HL-60 (cell line): ENCODE measurements around the gene GNAT1.

Experiments used
- DNase-seq, 2 experiments: peaks; one replicate each; pipeline ENCODE4 v3.0.0-alpha.2; 2010 to 2020; ENCODE audit warnings: low read depth in 1 of 2, low spot score in 1 of 2
- H3K27ac ChIP-seq: fragments of 250-450 bp; sonication (Bioruptor Pico); replicated peaks from 2 replicates; pipeline ENCODE4 v1.5.1; 2020; ENCODE audit warnings: mild to moderate bottlenecking, moderate library complexity
- H3K27me3 ChIP-seq: fragments of 250-450 bp; sonication (Bioruptor Pico); 2 replicates; pipeline ENCODE4 v1.5.1; 2021; ENCODE audit warnings: mild to moderate bottlenecking, moderate library complexity; ENCODE audit not compliant: insufficient read depth, poor library complexity, severe bottlenecking
- H3K4me3 ChIP-seq: replicated peaks from 2 replicates; pipeline ENCODE4 v1.5.1; 2011; ENCODE audit warnings: mild to moderate bottlenecking, control low read depth, low read length; ENCODE audit not compliant: insufficient read depth
- GABPA ChIP-seq: IDR thresholded peaks from 2 replicates; pipeline ENCODE4 v1.6.1; 2012; ENCODE audit warnings: low read depth
- POLR2AphosphoS5 ChIP-seq: IDR thresholded peaks from 2 replicates; pipeline ENCODE4 v1.6.1; 2012; ENCODE audit warnings: low read depth
- SPI1 ChIP-seq: IDR thresholded peaks from 2 replicates; pipeline ENCODE4 v1.6.1; 2012; ENCODE audit warnings: low read depth, mild to moderate bottlenecking, borderline replicate concordance
- TF ChIP-seq, protein P1 (sequence below): IDR thresholded peaks from 2 replicates; pipeline ENCODE4 v1.6.1; 2012; ENCODE audit warnings: low read depth; ENCODE audit not compliant: insufficient replicate concordance
- TF ChIP-seq, protein P2 (sequence below): IDR thresholded peaks from one replicate; pipeline ENCODE4 v1.5.1; 2011; ENCODE audit warnings: low read length, control low read depth, inconsistent platforms; ENCODE audit not compliant: insufficient read depth

The GNAT1 gene

GRCh38 chr3:50167841-50168209, 23.6 kb upstream of the GNAT1 start:
- H3K4me3 ChIP-seq: no peak overlapping the region
- H3K27me3 ChIP-seq: peaks cover 3% of the 10 kb centered on the region
- H3K27ac ChIP-seq: no peak overlapping the region
- DNase-seq: no peak
- TF ChIP-seq POLR2AphosphoS5: no peak
- TF ChIP-seq GABPA: no peak
- TF ChIP-seq, protein P1, sequence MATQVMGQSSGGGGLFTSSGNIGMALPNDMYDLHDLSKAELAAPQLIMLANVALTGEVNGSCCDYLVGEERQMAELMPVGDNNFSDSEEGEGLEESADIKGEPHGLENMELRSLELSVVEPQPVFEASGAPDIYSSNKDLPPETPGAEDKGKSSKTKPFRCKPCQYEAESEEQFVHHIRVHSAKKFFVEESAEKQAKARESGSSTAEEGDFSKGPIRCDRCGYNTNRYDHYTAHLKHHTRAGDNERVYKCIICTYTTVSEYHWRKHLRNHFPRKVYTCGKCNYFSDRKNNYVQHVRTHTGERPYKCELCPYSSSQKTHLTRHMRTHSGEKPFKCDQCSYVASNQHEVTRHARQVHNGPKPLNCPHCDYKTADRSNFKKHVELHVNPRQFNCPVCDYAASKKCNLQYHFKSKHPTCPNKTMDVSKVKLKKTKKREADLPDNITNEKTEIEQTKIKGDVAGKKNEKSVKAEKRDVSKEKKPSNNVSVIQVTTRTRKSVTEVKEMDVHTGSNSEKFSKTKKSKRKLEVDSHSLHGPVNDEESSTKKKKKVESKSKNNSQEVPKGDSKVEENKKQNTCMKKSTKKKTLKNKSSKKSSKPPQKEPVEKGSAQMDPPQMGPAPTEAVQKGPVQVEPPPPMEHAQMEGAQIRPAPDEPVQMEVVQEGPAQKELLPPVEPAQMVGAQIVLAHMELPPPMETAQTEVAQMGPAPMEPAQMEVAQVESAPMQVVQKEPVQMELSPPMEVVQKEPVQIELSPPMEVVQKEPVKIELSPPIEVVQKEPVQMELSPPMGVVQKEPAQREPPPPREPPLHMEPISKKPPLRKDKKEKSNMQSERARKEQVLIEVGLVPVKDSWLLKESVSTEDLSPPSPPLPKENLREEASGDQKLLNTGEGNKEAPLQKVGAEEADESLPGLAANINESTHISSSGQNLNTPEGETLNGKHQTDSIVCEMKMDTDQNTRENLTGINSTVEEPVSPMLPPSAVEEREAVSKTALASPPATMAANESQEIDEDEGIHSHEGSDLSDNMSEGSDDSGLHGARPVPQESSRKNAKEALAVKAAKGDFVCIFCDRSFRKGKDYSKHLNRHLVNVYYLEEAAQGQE: no peak
- no peak for TF ChIP-seq SPI1
- TF ChIP-seq, protein P2, sequence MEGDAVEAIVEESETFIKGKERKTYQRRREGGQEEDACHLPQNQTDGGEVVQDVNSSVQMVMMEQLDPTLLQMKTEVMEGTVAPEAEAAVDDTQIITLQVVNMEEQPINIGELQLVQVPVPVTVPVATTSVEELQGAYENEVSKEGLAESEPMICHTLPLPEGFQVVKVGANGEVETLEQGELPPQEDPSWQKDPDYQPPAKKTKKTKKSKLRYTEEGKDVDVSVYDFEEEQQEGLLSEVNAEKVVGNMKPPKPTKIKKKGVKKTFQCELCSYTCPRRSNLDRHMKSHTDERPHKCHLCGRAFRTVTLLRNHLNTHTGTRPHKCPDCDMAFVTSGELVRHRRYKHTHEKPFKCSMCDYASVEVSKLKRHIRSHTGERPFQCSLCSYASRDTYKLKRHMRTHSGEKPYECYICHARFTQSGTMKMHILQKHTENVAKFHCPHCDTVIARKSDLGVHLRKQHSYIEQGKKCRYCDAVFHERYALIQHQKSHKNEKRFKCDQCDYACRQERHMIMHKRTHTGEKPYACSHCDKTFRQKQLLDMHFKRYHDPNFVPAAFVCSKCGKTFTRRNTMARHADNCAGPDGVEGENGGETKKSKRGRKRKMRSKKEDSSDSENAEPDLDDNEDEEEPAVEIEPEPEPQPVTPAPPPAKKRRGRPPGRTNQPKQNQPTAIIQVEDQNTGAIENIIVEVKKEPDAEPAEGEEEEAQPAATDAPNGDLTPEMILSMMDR: no peak

DNA sequence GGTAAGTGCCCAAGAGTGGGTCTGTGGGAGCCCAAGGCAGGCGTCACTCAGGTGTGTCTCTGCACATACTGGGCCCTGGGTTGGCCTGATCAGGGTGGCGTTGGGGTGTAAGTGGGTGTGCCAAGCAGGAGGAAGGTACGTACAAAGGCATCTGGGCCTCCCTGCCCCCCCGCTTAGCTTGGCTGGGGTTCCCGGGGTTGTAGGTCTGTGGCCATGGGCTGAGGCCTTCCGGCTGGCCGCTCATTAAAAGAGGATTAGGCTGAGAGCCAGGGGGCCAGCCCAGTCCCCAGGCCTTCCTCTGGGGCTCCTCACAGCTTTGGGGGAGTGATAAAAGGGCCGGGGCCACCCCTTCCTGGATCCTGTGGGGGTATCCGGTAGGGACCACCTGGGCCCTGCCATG, 23.0 kb upstream of the GNAT1 start:
- H3K27me3 ChIP-seq: peaks cover 3% of the 10 kb centered on the region
- DNase-seq: no peak
- no peak overlapping the region for H3K4me3 ChIP-seq
- TF ChIP-seq SPI1 (no peak), GABPA (no peak), POLR2AphosphoS5 (no peak)
- TF ChIP-seq, protein P2: no peak
- TF ChIP-seq, protein P1: no peak
- no peak overlapping the region for H3K27ac ChIP-seq

DNA sequence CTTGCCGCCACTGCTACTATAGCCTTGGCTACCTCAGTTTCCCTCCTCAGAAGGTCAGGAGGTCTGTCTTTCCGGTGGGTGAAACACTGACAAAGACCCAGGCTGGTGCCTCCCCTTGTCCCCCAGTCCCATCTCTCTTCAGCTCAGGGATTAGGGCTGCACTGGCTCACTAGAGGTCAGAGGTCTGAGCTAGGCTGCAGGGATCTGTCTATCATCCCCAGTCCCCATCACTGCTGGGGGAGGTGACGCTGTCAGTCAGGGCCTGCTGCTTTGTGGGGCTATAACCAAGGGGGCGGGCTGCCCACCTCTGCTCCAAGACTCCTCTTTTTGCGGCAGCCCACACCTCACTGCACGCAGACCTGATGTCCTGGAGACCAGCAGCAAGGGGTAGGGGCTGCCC, 22.6 kb upstream of the GNAT1 start:
- DNase-seq: no peak
- Histone ChIP-seq H3K4me3 (no peak overlapping the region), H3K27me3 (peaks cover 3% of the 10 kb centered on the region), H3K27ac (no peak overlapping the region)
- TF ChIP-seq POLR2AphosphoS5 (no peak), SPI1 (no peak), GABPA (no peak)
- TF ChIP-seq, protein P1: no peak
- TF ChIP-seq, protein P2: no peak
